ENCODE measurements around the gene CYP2A6.
A peak's percentile ranks its signal among the peaks of the same experiment; 100 is the strongest.

CYP2A6 gene

GRCh38 chr19:40804783-40805242 lies 45.4 kb downstream of the CYP2A6 start:
- Histone ChIP-seq H3K4me1 (ENCODE audit: control insufficient read depth in 1 of 2, insufficient read depth in 2 of 2, low read length in 2 of 2) (peaks cover 38 to 90% of the 10 kb centered on the region in 2 donors), H3K4me3 (ENCODE audit: low read depth in 1 of 2, low read length in 2 of 2) (no peak overlapping the region), H3K27me3 (ENCODE audit: low read depth, low read length) (no peaks in the 10 kb centered on the region), H3K27ac (ENCODE audit: low read length) (no peak overlapping the region), H3K36me3 (ENCODE audit: control insufficient read depth in 1 of 2, insufficient read depth in 2 of 2, low read length in 2 of 2) (peaks cover 17 to 20% of the 10 kb centered on the region in 2 donors), H3K9me3 (ENCODE audit: control insufficient read depth in 1 of 2, low read length in 2 of 2) (no peaks in the 10 kb centered on the region)

DNA sequence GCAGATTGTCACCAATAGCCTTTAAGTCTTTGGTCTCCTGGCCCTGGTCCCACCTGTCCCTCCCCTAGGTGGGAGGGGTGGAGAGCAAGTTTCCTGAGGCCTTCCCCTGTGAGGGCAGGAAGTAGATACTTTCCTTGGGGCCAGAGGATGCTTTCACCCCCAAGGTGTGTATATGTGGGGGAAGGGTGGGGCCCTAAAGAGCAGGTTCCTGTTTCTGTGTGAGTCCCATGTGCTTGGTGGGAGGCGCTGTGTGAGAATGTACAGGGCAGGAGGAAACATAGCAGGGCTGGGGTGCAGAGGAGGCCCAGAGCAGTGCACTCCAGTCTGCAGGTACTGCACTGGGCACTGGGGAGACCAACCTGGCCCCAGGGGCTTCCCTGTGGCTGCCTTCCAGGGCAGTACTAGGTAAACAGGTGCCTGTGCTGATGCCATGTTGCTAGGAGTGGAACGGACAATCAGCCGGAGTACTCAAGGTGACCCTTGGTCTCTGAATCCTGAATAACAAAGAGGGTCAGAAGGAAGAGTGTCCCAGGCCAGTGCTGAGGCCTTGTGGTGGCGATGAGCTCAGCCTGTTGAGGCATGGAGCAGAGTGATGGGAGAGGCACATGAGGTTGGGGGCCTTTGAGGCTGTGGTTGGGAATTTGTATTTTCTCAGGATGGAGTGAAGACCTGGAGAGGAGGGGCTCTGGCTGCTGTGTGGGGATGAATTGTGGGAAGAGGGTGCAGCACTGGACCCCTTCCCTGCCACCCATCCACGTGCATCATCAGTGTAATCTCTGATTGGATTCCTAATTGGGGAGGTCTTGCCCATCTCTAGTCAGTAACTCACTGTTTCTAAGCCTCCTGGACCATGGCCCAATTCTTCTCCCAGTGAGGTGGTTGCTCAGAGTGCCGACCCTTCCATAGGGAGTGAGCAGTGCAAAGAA lies 46.1 kb downstream of the CYP2A6 start:
- Histone ChIP-seq H3K4me1 (ENCODE audit: control insufficient read depth in 1 of 2, insufficient read depth in 2 of 2, low read length in 2 of 2) (peaks cover 38 to 84% of the 10 kb centered on the region in 2 donors), H3K4me3 (ENCODE audit: low read depth in 1 of 2, low read length in 2 of 2) (peak overlapping the region in 1 of 2 donors; percentile 6), H3K36me3 (ENCODE audit: control insufficient read depth in 1 of 2, insufficient read depth in 2 of 2, low read length in 2 of 2) (peaks cover 17 to 20% of the 10 kb centered on the region in 2 donors), H3K9me3 (ENCODE audit: control insufficient read depth in 1 of 2, low read length in 2 of 2) (no peaks in the 10 kb centered on the region), H3K27ac (ENCODE audit: low read length) (peak overlapping the region; percentile 67), H3K27me3 (ENCODE audit: low read depth, low read length) (no peaks in the 10 kb centered on the region)

DNA sequence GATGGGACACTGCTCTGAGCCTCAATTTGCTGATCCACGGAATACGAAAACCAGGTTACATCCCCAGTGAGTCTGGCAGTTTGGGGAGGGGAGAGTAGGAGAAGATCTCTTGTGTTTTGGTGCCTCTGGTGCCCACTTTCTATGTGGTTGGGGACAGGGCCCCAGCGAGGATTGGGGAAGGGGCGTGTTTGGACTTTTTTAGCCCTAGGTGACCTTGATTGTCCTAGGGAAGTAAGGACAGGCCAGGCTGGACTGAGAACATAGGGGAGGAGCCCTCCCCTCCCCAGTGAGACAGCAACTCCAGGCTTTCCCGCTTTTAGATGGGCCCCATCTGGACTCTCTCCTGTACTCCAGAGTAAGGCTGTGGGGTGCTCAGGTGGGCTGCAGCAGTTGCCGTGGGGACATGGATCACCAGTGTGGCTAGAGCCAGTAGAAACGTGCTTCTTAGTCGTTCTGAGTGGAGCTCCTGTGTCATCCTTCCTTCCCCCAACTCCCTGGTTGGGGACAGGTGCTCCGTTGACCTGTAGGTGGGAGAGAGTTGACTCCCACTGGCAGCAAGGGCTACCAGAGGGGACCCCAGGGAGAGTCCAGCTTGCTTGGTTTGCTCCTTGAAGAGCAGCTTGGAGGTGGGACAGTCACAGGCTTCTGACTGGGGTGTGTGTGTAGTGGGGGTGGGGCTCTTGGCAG lies 46.9 kb downstream of the CYP2A6 start:
- Histone ChIP-seq H3K4me3 (ENCODE audit: low read depth in 1 of 2, low read length in 2 of 2) (peak overlapping the region; percentile 35 to 49), H3K36me3 (ENCODE audit: control insufficient read depth in 1 of 2, insufficient read depth in 2 of 2, low read length in 2 of 2) (peaks cover 13 to 14% of the 10 kb centered on the region in 2 donors), H3K9me3 (ENCODE audit: control insufficient read depth in 1 of 2, low read length in 2 of 2) (no peaks in the 10 kb centered on the region), H3K4me1 (ENCODE audit: control insufficient read depth in 1 of 2, insufficient read depth in 2 of 2, low read length in 2 of 2) (peaks cover 38 to 80% of the 10 kb centered on the region in 2 donors), H3K27me3 (ENCODE audit: low read depth, low read length) (no peaks in the 10 kb centered on the region), H3K27ac (ENCODE audit: low read length) (peak overlapping the region; percentile 67)

DNA sequence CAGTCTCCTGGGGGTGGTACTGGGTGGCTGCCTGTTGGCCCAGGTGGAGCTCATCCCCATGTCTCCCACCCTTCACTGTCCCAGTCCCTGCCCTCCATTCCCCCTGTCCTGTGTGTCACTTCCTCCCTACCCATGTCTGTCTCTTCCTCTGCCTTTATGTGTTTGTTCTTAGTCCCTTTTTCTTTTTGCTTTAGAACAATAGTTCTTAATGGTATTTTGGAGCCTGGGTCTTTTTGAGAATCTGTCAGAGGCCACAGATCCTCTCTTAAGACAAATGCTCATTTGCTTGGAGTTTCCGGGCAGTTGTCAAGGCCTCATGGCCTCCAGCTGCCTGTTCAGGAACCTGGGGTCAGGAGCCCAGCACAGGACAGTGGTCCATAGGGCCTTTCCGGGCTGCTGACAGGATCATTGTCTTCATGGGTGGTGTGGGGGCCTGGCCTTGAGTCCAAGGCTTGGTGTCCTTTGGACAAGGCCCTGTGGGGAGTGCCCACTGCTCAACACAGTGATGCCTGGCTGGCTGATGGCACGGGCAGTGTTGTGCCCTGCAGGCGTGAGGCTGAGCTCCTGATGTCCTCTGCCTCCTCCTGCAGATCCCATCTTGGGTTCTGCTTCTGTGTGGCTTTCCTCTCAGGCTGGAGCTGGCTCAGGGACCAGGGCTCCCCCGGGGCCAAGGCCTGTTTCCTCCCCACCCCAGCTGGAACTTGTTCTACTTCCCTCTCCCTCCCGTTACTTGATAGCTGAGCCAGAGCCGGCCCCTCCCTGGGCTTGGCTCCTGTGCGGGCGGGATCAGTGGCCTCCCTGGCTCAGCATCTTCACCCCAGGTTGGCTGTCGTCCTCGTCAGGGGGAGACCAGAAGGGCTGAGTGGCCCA lies 47.7 kb downstream of the CYP2A6 start:
- Histone ChIP-seq H3K4me3 (ENCODE audit: low read depth in 1 of 2, low read length in 2 of 2) (peak overlapping the region; percentile 35 to 49), H3K9me3 (ENCODE audit: control insufficient read depth in 1 of 2, low read length in 2 of 2) (no peaks in the 10 kb centered on the region), H3K27me3 (ENCODE audit: low read depth, low read length) (no peaks in the 10 kb centered on the region), H3K4me1 (ENCODE audit: control insufficient read depth in 1 of 2, insufficient read depth in 2 of 2, low read length in 2 of 2) (peaks cover 38 to 80% of the 10 kb centered on the region in 2 donors), H3K27ac (ENCODE audit: low read length) (peak overlapping the region; percentile 67), H3K36me3 (ENCODE audit: control insufficient read depth in 1 of 2, insufficient read depth in 2 of 2, low read length in 2 of 2) (peaks cover 5 to 8% of the 10 kb centered on the region in 2 donors)

GRCh38 chr19:40801426-40802299 lies 48.6 kb downstream of the CYP2A6 start:
- Histone ChIP-seq H3K27me3 (ENCODE audit: low read depth, low read length) (no peaks in the 10 kb centered on the region), H3K4me1 (ENCODE audit: control insufficient read depth in 1 of 2, insufficient read depth in 2 of 2, low read length in 2 of 2) (peaks cover 38 to 77% of the 10 kb centered on the region in 2 donors), H3K27ac (ENCODE audit: low read length) (peak overlapping the region; percentile 67), H3K36me3 (ENCODE audit: control insufficient read depth in 1 of 2, insufficient read depth in 2 of 2, low read length in 2 of 2) (peaks cover 0 to 8% of the 10 kb centered on the region in 2 donors), H3K9me3 (ENCODE audit: control insufficient read depth in 1 of 2, low read length in 2 of 2) (no peaks in the 10 kb centered on the region), H3K4me3 (ENCODE audit: low read depth in 1 of 2, low read length in 2 of 2) (peak overlapping the region; percentile 35 to 76)

GRCh38 chr19:40800997-40801377 lies 49.3 kb downstream of the CYP2A6 start:
- Histone ChIP-seq H3K27me3 (ENCODE audit: low read depth, low read length) (no peaks in the 10 kb centered on the region), H3K4me3 (ENCODE audit: low read depth in 1 of 2, low read length in 2 of 2) (peak overlapping the region; percentile 76), H3K9me3 (ENCODE audit: control insufficient read depth in 1 of 2, low read length in 2 of 2) (no peaks in the 10 kb centered on the region), H3K36me3 (ENCODE audit: control insufficient read depth in 1 of 2, insufficient read depth in 2 of 2, low read length in 2 of 2) (peaks cover 0 to 8% of the 10 kb centered on the region in 2 donors), H3K4me1 (ENCODE audit: control insufficient read depth in 1 of 2, insufficient read depth in 2 of 2, low read length in 2 of 2) (peaks cover 32 to 70% of the 10 kb centered on the region in 2 donors), H3K27ac (ENCODE audit: low read length) (peak overlapping the region; percentile 39)

DNA sequence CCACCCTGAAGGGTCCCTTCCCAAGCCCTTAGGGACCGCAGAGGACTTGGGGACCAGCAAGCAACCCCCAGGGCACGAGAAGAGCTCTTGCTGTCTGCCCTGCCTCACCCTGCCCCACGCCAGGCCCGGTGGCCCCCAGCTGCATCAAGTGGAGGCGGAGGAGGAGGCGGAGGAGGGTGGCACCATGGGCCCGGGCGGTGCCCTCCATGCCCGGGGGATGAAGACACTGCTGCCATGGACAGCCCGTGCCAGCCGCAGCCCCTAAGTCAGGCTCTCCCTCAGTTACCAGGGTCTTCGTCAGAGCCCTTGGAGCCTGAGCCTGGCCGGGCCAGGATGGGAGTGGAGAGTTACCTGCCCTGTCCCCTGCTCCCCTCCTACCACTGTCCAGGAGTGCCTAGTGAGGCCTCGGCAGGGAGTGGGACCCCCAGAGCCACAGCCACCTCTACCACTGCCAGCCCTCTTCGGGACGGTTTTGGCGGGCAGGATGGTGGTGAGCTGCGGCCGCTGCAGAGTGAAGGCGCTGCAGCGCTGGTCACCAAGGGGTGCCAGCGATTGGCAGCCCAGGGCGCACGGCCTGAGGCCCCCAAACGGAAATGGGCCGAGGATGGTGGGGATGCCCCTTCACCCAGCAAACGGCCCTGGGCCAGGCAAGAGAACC lies 49.8 kb downstream of the CYP2A6 start:
- Histone ChIP-seq H3K9me3 (ENCODE audit: control insufficient read depth in 1 of 2, low read length in 2 of 2) (no peaks in the 10 kb centered on the region), H3K27me3 (ENCODE audit: low read depth, low read length) (no peaks in the 10 kb centered on the region), H3K27ac (ENCODE audit: low read length) (peak overlapping the region; percentile 45), H3K4me3 (ENCODE audit: low read depth in 1 of 2, low read length in 2 of 2) (peak overlapping the region; percentile 76), H3K4me1 (ENCODE audit: control insufficient read depth in 1 of 2, insufficient read depth in 2 of 2, low read length in 2 of 2) (peaks cover 31 to 65% of the 10 kb centered on the region in 2 donors), H3K36me3 (ENCODE audit: control insufficient read depth in 1 of 2, insufficient read depth in 2 of 2, low read length in 2 of 2) (peaks cover 0 to 8% of the 10 kb centered on the region in 2 donors)

DNA sequence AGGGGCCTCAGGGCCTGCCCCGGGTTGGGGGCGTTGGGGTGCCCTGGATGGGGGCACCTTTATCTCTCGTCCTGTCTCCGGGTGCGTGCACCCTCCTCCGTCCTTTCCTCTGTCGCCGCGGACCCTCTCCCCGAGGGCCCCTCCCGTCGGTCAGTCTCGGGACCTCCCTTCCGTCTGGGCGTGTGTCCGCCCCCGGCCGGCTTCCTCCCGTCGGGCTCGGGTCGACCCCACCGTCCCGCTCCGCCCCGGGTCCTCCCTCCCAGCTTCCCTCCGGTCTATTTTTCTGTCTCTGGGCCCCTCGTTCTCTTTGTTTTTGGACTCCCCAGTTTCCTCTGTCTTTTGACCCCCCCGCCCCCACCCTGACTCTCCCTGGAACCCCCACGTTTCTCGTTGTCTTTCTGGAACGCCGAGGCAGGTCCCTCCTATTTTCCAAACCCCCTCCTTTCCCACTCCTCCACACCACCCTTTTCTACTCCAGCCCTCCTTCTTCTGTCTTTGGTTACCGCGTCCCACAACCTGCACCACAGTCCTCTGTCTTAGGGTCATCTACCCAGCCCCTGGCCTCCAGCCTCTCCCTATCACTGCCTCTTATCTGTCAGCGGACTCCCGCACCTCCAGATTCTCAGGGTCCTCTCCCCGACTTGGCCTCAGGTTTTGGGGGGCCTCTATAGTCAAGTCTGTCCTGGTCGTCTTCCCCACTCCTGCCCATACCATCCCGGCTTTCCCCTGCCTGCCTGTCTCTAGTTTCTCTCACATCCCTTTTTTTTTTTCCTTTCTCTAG lies 50.5 kb downstream of the CYP2A6 start:
- peaks cover 29 to 57% of the 10 kb centered on the region in 2 donors for H3K4me1 ChIP-seq (ENCODE audit: control insufficient read depth in 1 of 2, insufficient read depth in 2 of 2, low read length in 2 of 2)
- peaks cover 0 to 8% of the 10 kb centered on the region in 2 donors for H3K36me3 ChIP-seq (ENCODE audit: control insufficient read depth in 1 of 2, insufficient read depth in 2 of 2, low read length in 2 of 2)
- H3K27me3 ChIP-seq (ENCODE audit: low read depth, low read length): no peaks in the 10 kb centered on the region
- H3K27ac ChIP-seq (ENCODE audit: low read length): peak overlapping the region; percentile 45
- peak overlapping the region; percentile 76 for H3K4me3 ChIP-seq (ENCODE audit: low read depth in 1 of 2, low read length in 2 of 2)
- H3K9me3 ChIP-seq (ENCODE audit: control insufficient read depth in 1 of 2, low read length in 2 of 2): no peaks in the 10 kb centered on the region

GRCh38 chr19:40798683-40799557 lies 51.3 kb downstream of the CYP2A6 start, which contains the start of gene EGLN2:
TSS of gene EGLN2 (plus strand) at chr19:40799191. CDS start at chr19:40800573, 1,382 bp downstream.
- peak within 1 kb of the TSS; percentile 76 for H3K4me3 ChIP-seq (ENCODE audit: low read depth in 1 of 2, low read length in 2 of 2)
- H3K36me3 ChIP-seq (ENCODE audit: control insufficient read depth in 1 of 2, insufficient read depth in 2 of 2, low read length in 2 of 2): peaks cover 0 to 8% of the 10 kb centered on the region in 2 donors
- no peaks in the 10 kb centered on the region for H3K9me3 ChIP-seq (ENCODE audit: control insufficient read depth in 1 of 2, low read length in 2 of 2)
- H3K27ac ChIP-seq (ENCODE audit: low read length): peak within 1 kb of the TSS; percentile 91
- no peaks in the 10 kb centered on the region for H3K27me3 ChIP-seq (ENCODE audit: low read depth, low read length)
- peaks cover 21 to 49% of the 10 kb centered on the region in 2 donors for H3K4me1 ChIP-seq (ENCODE audit: control insufficient read depth in 1 of 2, insufficient read depth in 2 of 2, low read length in 2 of 2)

Data from muscle layer of duodenum (tissue), 2 donors.